GOT3 (cell line): ENCODE results near the gene PRCP.

Source experiments
- DNase-seq: peaks from one replicate; lab custom pipeline; 2025; ENCODE audit warnings: mixed read lengths; lab: John Stamatoyannopoulos, UW

The PRCP gene

GRCh38 chr11:82830746-82831145 is 69.5 kb downstream of the PRCP start:
- DNase-seq: no peak

GRCh38 chr11:82829101-82829500 is 71.1 kb downstream of the PRCP start:
- no peak for DNase-seq

GRCh38 chr11:82828472-82828871 is 71.8 kb downstream of the PRCP start:
- DNase-seq: no peak

- no peak for DNase-seq
Measured at GRCh38 chr11:82826526-82826925, 73.7 kb downstream of the PRCP start.

- DNase-seq: no peak
Measured at GRCh38 chr11:82823647-82824619, 76.3 kb downstream of the PRCP start.

- no peak for DNase-seq
Measured at GRCh38 chr11:82818409-82819043, 81.7 kb downstream of the PRCP start.

GRCh38 chr11:82815406-82815805 is 84.8 kb downstream of the PRCP start:
- no peak for DNase-seq

- DNase-seq: no peak
Measured at GRCh38 chr11:82814379-82814778, 85.9 kb downstream of the PRCP start.

GRCh38 chr11:82811369-82811768 is 88.9 kb downstream of the PRCP start:
- no peak for DNase-seq

- DNase-seq: no peak
Measured at GRCh38 chr11:82810738-82811137, 89.5 kb downstream of the PRCP start.

- no peak for DNase-seq
Measured at GRCh38 chr11:82810326-82810725, 89.9 kb downstream of the PRCP start.

GRCh38 chr11:82807646-82808045 is 92.6 kb downstream of the PRCP start:
- no peak for DNase-seq

- no peak for DNase-seq
Measured at GRCh38 chr11:82802710-82803109, 97.5 kb downstream of the PRCP start.

- no peak for DNase-seq
Measured at GRCh38 chr11:82796998-82797961, 103.0 kb downstream of the PRCP start.

GRCh38 chr11:82794490-82794889 is 105.7 kb downstream of the PRCP start:
- DNase-seq: no peak

GRCh38 chr11:82792822-82793569 is 107.2 kb downstream of the PRCP start:
- no peak for DNase-seq

- DNase-seq: no peak
Measured at GRCh38 chr11:82792319-82792718, 107.9 kb downstream of the PRCP start.

GRCh38 chr11:82791779-82792178 is 108.5 kb downstream of the PRCP start:
- DNase-seq: no peak

- no peak for DNase-seq
Measured at GRCh38 chr11:82790723-82791484, 109.3 kb downstream of the PRCP start.

GRCh38 chr11:82787981-82788380 is 112.2 kb downstream of the PRCP start:
- no peak for DNase-seq

GRCh38 chr11:82786836-82787235 is 113.4 kb downstream of the PRCP start:
- DNase-seq: no peak
